HG03342 (cell line): ENCODE data around the gene OLFM4.

Experiments
- ATAC-seq: cut with Tn5 transposase; IDR thresholded peaks from one replicate; pipeline ENCODE4 v1.9.1; 2021; ENCODE audit warnings: mild to moderate bottlenecking, moderate library complexity; ENCODE audit not compliant: unreplicated experiment

The OLFM4 gene, protein sequence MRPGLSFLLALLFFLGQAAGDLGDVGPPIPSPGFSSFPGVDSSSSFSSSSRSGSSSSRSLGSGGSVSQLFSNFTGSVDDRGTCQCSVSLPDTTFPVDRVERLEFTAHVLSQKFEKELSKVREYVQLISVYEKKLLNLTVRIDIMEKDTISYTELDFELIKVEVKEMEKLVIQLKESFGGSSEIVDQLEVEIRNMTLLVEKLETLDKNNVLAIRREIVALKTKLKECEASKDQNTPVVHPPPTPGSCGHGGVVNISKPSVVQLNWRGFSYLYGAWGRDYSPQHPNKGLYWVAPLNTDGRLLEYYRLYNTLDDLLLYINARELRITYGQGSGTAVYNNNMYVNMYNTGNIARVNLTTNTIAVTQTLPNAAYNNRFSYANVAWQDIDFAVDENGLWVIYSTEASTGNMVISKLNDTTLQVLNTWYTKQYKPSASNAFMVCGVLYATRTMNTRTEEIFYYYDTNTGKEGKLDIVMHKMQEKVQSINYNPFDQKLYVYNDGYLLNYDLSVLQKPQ

DNA sequence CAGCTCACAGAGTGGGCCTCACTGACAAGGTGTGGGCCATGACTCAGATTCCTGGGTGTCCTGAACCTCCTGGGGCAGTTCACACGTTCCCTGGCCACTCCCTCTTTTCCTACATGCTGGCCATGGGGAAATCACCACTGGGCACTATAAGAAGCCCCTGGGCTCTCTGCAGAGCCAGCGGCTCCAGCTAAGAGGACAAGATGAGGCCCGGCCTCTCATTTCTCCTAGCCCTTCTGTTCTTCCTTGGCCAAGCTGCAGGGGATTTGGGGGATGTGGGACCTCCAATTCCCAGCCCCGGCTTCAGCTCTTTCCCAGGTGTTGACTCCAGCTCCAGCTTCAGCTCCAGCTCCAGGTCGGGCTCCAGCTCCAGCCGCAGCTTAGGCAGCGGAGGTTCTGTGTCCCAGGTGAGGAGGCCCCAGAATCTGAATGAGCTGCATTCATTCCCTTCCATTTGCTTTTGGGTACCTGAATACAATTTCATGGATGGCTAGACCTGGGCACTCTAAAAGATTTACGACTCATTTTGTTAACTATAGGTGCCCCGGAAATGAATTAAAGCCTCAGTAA, at the start of gene OLFM4:
Gene OLFM4 (plus strand): TSS at position 177 of the 567 bp plus-strand sequence. CDS start 24 bp downstream, at position 201.
- ATAC-seq: no peak

DNA sequence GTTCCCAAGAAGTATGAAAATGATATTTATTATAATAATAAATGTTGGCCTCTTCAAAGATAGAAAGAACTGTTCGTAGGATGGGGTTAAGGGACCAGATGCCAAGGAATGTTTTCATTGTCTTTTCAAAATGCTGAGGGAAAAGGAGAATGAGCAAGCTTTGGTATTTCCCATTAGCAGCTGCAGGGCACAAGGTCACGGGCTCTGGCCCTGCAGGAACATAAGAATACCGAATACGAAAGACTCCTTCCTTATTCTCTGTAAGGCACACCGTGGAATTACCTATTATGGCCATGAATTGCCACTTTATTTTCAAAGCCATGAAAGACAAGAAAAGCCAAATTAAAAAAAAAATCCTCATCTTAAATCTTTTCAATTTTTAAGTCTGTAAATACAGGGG, 49.6 kb upstream of the OLFM4 start:
- ATAC-seq: no peak

DNA sequence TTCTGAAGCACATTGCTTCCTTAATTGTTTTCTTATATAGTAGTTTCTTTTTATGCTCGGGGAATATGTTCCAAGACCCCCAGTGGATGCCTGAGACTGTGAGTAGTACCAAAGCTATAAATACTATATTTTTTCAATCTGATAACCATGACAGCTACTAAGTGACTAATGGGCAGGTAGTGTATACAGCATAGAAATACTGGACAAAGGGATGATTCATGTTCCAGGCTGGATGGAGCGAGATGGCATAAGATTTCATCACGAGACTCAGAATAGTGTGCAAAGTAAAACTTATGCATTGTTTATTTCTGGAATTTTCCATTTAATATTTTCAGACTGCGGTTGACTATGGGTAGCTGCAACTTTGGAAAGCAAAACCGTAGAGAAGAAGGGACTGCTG, 47.9 kb upstream of the OLFM4 start:
- no peak for ATAC-seq

DNA sequence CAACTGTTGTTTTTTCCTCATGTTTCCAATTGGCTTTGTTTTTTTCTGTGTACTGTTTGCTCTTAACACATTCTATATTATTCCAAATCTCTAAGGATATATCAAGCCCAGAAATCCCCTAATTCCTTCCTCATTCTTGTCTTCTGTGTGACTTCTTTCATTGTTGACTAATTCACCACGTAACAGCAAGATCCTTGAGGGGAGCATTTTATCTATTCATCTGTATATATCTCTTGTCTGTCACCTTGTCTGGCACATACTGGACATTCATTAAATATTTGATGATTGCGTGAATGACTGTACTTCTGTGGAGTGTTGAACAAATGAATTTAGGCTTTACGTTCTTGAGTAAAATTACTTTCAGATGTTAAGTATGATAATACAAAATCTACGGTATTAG, 44.8 kb upstream of the OLFM4 start:
- ATAC-seq: no peak

DNA sequence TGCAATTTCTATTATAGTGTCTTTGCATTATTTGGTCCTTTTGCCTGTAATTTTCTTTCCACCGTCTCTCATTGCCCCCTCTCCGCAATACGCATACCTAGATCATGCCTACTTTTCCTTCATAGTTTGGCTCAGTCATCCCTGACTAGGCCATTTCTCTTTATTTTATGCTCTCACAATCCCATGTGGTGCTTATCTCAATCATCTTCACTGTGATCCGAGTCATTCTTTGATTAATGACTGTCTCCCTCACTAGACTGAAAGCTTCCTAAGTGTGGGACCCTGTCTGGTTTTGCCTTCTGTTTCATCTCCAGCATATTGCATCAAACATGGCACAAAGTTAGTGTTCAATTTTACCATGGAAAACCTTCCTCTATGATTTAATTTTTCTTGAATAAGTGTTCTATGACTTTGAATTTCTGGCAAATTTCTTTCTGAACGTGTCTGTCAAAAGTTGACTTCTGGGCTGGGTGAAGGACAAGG, 43.7 kb upstream of the OLFM4 start:
- ATAC-seq: no peak

DNA sequence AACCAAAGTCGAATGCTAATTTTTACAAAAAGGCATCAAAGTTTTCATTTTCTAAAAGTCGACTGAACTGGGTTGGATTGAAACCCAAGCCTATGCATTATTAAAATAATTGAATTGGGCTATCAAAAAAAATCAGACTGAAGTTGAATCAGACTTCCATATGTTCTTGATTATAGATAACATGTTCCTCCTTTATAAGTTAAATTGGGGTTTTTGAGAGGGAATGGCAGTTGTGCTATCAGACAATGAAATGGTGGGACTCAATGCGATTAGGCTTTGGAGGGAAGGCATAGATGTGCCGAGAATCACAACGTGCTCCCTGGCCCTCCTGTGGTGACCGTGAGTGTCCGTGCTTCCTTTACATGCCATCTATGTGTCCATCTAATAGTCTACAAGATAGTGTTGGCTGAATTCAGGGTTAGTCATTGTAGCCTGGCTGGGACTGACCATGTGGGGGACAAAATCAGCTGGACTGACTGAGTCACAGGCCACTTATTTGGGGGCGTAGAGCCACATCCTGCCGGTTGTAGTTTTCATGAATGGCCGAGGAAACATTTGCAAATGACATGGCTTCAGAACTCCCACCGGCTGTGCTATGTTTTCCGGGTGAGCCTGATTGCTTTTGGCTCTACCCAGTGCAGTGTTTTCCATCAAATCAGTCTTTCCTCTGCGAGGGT, 37.1 kb upstream of the OLFM4 start:
- ATAC-seq: no peak

DNA sequence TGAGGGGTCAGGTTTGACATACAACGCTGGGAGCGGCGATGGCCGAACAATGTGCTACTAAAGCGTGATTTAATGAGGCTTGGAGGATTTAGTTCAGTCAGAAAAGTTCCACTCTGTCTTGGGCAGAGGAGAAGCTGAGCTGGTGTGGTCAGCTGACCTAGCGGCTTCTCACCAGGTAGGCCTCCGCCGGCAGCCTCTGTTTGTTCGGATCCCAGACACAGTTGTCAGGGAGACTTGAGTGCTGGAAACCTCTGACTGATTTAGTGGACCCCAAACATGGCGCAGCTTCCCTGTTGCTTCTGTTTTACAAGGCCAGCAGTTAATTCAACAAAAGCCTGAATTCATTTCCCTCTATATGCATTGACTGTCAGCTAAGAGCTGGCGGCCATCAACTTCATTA, 36.5 kb upstream of the OLFM4 start:
- ATAC-seq: no peak

DNA sequence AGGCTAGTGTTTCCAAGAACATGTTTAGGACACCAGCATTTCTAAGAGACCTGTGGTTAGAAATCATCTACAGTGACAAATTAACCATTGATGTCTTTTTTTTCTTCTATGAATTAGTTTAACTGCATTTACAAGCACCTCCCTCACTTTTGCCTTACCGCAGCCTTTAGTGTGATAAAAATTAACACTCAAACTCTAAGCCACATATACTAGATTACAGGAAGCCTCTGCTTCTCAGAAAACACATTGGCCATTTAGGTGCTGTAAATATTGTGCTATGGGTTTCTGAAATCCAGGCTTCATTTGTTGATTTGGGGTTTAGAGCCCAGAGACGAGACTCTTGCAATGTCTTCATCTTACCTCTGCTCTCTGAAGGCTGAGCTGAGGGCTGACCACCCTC, 34.6 kb upstream of the OLFM4 start:
- no peak for ATAC-seq

DNA sequence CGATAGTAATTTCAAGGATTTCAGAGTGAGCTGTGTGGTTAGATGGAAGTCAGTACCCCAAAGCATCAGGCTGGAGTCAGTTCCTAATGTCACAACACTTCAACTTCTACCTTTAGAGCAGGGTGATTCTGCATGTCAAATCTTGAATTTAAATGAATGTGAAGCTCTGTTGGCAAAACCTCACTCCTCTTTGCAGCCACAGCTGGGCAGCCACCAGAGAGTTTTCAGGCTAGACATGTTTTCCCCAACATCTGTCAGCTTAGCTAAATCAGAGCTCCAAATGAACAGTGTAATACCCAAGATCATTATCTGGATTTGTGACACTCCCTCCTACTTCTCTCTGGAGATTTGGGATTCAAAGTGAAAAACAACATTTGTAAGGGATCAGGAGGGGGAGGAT, 33.7 kb upstream of the OLFM4 start:
- ATAC-seq: no peak

DNA sequence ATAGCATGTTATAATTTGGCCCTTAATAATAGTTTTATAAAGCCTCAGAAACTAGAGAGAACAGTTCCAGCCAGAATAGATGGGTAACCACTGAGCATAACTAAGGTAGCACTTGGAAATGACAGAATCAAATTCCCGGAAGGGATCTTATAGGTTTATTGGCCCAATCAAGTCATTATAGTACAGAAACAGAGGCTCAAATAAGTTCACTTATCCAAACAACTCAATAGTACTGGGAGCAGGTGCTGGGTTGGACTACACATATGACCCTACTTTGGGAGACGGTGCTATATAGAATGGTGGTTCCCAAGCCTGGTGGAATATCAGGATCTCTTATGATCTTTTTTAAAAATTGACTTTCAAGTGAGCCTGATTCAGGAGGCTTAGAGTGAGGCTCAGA, 32.7 kb upstream of the OLFM4 start:
- no peak for ATAC-seq

DNA sequence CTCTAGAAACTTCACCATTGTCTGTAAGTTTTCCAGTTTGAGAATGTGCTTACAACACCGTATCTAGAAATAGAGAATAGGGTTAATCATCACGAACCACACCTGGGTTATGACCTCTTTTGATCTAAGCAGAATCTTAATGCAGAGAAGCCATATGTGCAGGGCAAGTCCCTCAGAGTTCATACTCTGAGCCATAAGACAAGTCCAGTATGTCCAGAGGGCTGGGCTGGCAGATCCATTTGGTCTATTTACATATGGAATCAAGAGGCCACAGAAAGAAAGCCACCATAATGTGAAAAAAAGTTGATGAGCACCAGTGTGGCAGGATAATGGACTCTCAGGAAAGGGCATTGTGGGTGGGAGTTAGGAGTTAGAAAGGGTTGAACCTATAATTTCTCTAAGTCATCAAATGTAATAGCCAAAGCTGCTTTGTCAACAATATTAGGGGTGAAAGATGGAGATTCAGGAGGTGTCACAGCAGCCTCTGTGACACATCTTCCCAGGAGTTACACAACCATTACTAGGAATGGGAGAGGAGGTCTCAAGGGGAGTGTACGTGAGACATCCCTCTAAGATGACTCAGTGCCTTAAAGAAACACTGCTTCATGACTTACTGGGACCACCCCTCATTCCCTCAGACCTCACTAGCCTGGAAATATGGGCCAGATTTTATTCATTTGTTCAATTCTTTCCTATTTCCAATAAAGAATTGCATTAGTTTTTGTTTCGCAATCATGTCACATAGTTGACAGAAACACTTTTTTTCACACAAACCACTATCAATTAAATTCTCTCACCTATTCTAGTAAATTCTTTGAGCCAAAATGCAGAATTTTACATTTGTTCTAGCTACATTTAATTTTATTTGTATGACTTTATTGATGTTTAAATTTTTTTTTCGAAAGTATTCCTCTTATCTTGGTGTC, 30.4 kb upstream of the OLFM4 start:
- no peak for ATAC-seq

DNA sequence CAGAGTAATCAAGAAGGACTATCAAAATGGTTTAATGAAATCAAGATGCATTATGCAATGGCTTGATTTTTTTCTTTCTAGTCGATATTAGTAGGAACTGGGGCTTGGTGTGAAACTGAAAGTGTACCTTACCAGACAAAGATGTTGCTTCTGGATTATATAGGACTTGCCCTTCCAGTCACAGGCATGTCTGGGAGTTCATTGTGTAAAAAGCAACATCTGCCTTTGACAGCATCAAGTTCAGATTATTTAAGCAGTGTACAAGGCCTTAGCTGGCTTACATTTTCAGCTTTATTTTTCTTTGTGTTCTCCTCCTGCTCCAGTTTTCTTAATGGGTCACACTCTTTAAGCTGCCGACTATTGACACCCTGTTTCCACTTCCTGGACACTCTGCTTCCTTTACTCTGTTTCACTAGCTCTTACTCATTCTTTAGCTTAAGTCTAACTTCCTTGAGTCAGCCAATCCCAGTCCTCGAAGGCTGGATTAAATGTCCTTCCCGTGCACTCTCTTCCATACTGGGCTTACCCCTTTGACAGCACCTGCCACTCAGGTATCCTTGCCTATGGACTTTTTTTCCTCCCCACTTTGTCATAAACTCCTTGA, 29.4 kb upstream of the OLFM4 start:
- ATAC-seq: no peak

DNA sequence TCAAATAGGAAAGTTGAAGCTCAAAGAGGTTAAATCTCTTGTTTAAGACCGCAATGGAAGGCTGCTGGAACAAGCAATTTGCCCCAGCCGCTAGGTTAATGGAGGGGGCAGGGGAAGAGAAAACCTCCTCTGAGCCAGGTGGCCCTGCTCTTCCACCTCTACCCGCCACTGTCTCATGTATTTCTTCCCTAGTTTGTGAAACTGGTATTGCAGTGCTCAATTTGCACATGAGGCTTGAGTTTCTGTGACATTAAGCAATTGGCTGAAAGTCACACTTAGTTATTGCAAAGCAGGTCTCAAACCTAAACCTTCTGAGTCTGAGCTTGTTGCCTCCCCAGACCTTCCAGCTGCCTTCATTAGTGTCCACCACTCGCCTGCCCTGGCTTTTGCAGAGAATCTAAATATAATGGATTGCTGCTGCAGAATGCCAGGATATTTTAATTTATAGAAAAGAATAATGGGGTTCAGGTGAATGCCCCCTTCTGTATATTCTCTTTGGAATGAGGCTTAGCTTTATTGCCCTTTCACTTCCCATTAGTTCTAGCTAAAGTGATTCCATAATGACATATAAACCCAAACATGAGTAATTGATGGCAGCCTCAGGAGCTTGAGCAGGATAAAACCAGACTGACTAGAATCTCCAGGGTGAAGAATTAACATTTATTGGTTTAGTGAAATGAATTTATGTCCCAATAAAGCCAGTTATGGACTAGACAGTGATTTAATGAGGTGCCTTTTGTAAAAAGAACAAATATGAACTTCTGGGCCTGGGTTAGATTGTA, 27.0 kb upstream of the OLFM4 start:
- ATAC-seq: no peak

DNA sequence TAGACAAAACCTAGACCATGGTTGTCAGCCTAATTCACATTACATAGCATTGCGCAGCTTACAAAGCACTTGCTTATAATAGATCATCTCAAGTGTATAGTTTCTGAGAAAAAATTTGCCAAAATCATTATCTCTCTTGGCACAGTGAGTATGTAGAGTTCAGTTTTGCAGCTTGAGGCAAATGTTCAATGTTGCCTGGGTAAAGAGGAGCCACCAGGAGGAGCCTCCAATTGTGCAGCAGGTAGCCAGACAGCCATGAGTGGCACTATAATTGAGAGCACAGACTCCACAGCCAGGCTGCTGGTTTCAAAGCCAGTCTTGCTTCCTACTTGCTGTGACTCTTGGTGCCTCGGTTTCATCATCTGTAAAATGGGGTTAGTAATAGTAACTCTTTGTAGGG, 24.0 kb upstream of the OLFM4 start:
- no peak for ATAC-seq

DNA sequence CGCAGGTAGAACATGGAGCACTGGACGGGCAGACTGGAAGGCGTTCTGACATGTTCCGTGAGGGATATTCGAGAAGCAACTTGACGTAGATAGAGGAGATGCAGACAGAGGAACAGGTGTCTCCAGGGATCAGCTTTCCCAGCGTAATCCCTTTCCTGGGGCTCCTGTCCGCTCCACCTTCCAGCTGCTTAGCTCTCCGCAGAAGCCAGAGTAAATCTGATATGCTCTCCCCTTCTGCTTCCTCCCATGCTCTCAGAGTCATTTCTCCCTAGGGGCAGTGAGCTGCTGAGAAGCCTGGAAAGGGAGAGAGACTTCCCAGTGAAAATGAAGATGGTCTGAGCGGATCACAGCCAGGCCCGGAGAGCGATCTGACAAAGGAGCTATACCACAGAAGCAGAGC, 23.0 kb upstream of the OLFM4 start:
- no peak for ATAC-seq

DNA sequence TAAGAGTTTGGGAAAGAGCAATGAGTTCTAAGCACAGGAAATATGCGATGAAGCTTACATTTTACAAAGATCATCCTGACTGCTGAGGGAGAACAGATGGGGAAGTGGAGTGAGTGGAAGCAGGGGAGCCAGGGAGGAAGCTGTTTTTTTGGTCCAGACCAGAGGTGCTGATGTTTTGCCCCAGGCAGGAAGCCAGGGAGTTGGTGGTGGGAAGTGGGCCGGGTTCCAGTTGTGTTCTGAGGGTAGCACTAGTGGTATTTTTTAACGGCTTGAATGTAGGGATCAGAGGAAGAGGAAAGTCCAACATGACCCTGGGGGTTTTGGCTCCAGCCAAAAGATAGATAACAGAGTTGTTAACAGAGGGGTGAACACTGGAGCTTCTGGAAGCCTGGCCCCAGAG, 20.7 kb upstream of the OLFM4 start:
- no peak for ATAC-seq

DNA sequence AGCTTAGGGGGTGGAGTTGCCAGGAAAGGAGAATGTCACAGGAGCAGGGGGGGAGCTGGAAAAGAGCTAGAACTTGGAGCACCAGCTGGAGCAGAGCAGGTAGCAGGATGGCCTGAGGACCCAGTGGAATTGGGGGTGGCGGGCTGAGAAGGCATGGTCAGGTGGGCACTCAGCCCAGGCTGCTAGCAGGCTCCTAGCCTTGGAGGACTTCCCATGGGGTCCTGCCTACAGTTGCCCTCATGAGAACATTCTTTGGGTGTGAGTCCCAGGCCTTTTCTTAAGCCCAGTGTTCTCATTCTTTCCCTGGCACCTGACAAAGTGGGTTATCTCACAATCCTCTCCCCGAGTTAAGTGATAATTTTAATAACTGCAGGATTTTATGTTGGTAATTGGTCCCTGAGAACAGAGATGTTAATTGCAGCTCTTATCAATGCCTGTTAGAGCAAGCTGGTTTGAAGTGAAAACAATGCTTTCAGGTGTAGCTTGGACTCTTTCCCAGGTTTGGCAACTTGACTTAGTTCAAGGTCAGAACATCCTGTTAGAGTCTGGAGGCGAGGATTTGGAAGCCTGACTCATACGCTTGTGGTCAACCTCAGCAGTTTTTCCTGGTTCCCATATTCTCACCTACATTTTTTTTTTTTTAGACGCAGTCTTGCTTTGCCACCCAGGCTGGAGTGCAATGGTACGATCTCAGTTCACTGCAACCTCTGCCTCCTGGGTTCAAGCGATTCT, 18.1 kb upstream of the OLFM4 start:
- ATAC-seq: no peak

DNA sequence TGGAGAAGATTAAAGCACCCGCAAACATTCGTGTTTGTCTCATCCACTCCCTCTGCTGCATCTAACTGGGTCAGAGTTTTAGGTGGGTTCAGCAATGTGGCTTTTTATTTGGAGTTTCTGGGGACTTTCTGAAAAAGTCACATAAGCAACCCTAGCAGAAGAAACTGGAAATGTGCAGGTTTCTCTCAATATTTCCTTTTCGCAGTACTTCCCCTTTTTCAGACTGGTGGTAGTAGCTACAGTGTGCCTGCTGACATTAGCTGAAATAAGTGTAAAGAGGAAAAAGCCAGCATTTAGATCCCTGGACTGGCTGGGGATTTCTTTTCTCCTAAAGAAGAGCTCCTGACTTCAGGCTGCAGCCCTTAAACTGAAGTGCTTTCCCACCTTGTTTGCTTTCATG, 15.9 kb upstream of the OLFM4 start:
- ATAC-seq: no peak

DNA sequence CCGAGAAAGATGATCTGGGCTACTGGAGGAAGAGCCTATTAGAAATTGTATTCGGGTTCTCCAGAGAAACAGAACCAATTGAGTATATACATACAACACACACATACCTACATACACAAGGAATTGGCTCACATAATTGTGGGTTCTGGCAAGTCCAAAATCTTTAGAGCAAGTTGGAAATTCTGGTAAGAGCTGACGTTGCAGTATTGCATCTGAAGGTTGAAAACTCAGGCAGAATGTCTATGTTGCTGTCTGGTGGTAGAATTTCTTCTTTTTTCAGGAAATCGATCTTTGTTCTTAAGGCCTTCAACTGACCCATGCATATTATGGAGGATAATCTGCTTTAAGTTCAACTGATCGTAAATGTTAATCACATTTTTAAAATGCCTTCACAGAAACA, 15.5 kb upstream of the OLFM4 start:
- ATAC-seq: no peak
